ENCODE data around the gene RAET1G.
"Not testable (repeated sequence)": the region's sequence is repeated elsewhere in the genome, so short reads cannot be mapped to it uniquely, and the experiment has no call there.

The RAET1G gene

DNA sequence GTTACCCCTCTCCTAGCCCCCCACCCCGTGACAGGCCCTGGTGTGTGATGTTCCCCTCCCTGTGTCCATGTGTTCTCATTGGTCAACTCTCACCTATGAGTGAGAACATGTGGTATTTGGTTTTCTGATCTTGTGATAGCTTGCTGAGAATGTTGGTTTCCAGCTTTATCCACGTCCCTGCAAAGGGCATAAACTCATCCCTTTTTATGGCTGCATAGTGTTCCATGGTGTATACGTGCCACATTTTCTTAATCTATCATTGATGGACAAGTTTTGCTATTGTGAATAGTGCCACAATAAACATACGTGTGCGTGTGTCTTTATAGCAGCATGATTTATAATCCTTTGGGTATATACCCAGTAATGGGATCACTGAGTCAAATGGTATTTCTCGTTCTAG, 31.1 kb downstream of the RAET1G start:
- DNase-seq, result not testable (repeated sequence)

DNA sequence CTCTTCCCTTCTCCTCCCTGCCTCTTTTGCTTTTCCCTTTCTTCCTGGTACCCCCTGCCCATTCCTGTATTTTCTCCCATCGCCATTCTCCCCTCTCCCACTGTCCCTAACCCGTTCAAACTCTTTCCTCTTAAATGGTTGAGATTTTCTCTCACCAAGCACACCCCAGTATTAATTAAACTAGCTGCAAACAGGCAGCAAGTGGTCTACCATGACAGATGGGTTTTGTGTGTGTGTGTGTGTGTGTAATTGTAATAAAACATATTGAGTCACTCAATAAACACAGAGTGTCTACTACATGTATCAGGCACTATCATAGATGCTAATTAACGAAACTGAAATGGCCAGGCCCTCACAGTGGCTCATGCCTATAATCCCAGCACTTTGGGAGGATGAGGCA, 31.7 kb downstream of the RAET1G start:
- no peak for DNase-seq

DNA sequence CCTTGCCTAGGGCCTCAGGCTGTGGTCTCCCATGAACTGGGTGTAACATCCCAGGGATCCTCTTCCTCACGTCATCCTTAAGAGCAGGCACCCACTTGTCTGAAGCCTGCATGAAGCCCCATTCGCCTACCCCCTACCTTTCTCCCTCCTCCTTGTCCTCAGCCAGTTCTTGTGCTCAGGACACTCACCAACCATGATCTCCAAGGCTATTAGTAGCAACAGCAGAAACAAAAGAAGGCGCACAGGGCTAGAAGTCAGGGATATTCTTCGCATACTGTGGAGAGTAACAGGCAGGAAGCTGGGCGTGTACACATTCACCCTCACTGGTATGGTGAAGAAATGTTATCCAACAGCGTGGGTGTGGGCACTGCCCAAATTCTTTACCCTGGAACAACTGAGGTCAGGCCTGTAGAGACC, 32.3 kb downstream of the RAET1G start:
- no peak for DNase-seq

DNA sequence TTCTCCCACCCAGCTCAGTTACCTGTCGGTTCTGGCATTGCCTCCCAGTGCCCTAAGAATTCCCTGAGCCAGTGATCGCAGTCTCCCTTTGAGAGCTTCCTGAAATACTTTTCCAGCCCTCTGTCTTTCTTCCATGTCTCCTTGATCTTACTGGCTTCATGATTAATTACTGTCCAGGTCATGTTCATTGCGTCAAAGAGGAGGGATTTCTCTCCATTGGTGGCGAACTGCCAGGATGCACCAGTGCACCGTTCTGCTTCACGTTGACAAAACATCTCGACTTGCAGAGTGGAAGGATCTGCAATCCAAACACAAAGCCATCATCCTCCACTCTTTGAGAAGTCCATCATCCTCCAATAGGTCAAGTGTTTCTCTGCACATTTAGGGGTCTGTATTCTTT, 33.6 kb downstream of the RAET1G start:
- DNase-seq, result no peak

DNA sequence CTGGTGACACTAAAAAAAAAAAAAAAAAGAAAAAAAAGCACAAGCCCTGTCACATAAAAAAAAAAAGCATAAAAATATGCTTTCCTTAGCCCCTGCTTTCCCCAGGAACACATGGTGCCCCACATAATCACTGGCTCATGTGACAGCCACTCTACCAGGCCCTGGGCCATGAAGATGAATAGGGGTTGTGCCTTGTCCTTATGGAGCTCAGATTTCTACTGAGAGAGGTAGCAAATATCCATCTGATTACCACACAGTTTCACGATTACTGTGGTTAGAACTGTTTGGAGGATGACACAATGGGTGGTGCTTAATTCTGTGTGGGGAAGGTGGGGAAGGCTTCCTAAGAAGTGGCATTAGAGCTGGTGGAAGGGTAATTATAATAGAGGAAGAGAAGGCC, 34.3 kb downstream of the RAET1G start:
- no peak for DNase-seq

DNA sequence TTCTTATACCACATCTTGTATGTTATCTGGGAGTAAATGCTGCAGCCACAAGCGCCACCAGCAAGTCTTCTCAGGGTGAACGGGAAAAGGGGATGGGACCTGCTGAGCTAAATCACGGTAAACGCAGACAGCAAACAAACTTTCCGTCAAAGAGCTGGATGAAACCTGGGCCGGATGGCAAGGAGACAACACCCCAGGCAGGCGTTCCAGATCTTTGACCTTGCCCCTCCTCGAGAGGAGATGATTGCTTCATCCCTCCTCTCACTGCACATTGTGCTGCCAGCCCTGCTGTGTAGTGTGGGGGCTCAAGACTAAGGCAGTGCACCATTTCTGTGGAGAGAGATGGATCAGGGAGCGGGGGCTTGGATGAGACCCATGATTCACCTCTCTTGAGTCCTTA, 34.8 kb downstream of the RAET1G start:
- no peak for DNase-seq

DNA sequence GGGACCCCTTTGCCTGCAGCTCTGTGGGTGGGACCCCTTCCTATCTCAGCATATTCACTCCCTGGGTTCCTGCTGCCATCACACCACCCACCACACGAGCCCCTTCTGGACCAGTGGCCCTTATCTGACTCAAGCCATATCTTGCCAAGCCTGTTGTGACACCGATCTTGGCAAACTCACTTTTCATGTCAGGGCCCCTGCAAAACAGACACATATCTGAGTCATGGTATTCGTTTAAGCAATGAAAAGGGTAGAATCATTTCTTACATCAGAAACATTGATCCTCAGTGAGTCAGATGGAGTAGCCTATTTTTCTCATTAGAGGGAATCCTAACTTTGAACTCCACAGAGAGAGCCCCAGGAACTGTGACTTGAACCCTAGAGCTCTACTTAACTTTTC, 35.6 kb downstream of the RAET1G start:
- DNase-seq, result no peak

DNA sequence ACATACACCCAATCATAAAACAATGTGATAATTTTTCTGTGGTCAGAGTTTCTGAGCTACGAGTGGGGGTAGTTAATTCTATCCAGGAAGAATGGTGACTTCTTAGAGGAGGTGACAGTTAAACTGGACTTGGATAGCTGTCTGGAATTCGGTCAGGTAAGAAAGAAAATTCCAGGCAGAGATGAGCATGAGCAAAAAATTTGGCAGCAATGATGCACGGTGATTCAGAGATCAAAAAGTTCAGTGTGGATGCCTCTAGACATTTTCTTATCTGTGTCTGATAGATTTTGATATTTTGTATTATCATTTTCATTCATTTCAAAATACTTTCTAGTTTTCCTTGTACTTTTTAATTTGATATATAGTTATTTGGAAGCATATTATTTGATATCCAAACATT, 37.0 kb downstream of the RAET1G start:
- no peak for DNase-seq

DNA sequence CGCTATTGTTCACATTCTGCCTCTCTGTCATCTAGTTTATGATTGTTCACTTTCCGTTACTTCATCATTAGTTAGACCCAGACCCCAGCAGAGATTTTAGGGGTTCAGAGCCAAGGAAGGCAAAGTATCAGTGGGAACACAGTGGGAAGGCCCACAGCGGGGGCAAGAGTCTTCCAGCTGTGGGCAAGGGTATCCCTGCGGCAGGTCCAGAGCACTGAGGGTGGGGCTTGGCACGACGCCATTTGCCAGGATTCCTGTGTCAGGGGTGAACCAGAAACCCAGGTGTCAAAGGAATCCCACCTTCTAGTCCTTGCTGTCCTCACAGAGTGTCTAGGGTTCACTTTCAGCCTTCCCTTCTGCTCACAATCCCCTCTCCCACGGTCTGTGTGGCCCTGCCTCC, 38.3 kb downstream of the RAET1G start:
- DNase-seq, result no peak

DNA sequence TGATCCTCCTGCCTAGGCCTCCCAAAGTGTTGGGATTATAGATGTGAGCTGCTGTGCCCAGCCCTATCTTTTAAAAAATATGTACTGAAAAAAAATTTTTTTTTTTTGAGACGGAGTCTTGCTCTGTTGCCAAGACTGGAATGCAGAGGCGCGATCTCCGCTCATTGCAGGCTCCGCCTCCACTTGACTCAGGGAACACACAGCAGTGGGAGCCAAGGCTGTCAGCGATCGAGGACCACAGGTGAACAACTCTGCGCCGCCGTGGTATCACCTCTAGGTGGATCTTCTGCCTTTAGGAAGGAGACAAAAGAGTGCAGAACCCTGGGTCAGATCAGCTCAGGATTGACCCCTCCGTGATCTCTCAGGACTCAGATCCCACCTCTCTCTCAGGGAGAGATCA, 38.7 kb downstream of the RAET1G start:
- no peak for DNase-seq

DNA sequence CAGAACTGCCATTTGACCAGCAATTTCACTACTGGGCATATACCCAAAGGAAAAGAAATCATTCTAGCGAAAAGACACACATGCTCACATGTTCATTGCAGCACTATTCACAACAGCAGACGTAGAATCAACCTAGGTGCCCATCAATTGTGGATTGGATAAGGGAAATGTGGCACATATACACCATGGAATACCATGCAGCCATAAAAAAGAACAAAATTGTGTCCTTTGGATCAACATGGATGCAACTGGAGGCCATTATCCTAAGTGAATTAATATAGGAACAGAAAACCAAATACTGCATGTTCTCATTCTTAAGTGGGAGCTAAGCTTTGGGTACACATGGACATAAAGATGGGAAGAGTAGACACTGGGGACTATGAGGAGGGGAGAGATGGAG, 41.1 kb downstream of the RAET1G start:
- DNase-seq, result no peak

DNA sequence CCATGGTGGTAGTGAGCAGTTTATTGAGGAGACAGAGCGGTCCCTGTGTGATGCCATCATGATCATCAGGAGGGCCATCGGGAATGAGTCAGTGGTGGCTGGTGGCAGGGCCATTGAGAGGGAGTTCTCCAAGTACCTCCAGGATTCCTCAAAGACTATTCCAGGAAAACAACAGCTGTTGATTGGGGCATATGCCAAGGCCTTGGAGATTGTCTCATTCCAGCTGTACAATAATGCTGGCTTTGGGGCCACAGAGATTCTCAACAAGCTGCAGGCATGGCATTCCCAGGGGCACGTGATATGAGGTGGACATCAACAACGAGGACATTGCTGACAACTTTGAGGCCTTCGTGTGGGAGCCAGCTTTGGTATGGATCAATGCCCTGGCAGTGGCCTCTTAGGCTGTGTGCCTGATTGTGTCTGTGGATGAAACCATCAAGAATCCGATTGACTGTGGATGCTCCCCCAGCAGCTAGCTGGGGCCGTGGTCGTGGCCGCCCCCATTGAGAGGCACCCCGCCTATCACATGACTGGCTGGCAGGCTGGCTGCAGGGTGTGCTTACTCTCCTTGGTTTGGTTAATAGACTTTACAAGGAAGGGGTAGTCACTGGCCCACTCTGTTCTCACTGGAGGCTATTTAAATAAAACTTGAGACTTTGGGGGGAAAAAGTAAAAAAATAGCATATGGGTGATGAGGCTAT, 41.7 kb downstream of the RAET1G start:
- no peak for DNase-seq

DNA sequence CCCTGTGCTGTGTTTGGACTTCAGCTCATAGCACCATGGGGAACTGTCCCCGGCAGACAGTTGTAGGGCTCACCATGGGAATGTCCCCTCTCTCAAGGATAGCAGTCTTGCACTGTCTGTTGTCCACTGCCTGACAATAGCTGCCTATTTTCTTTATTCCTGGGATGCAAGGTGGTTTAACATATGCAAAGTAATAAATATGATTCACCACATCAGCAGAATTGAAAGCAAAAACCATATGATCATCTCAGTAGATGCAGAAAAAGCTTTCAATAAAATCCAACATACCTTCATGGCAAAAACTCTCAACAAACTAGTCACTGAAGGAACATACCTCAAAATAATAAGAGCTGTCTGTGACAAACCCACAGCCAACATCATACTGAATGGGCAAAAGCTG, 45.3 kb downstream of the RAET1G start:
- no peak for DNase-seq

DNA sequence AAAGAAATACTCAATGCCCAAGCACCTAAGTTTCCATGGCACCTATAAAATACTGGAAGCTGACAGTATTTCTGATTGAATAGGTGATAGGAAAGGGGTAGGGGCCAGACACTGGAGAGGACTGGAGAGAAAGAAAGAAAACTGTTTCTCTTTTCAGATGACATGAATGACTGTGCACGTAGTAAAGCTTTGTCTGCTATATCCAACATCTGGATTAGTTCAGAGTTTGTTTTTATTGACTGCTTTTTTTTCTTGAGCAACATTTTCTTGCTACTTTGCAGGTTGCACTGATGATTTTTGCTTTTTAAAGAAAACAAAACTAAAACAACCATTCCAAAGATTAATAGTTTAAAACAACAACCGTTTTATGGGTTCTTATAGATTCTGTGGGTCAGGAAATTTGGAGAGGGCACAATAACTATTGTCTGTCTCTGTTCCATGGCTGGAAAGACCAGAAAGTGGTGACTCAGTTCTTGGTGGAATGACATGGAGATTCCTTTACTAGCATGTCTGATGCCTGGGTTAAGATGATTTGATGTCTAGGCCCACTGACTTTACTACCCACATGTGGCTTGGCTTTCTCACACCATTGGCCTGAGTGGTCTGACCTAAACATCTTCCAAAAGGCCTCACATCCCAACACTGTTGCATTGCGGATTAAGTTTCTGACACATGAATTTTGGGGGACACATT, 46.5 kb downstream of the RAET1G start:
- no peak for DNase-seq

DNA sequence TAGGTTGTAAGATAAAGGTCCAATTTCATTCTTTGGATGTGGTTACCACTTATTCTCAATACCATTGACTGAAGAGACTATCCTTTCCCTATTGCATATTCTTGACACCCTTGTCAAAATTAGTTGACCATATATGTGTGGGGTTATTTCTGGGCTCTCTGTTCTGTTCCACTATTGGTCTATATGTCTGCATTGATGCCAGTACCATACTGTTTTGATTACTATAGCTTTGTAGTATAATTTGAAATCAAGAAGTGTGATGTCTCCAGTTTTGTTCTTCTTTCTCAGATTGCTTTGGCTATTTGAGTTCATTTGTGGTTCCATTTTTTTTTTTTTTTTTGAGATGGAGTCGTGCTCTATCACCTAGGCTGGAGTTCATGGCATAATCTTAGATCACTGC, 50.7 kb downstream of the RAET1G start:
- DNase-seq, result no peak

DNA sequence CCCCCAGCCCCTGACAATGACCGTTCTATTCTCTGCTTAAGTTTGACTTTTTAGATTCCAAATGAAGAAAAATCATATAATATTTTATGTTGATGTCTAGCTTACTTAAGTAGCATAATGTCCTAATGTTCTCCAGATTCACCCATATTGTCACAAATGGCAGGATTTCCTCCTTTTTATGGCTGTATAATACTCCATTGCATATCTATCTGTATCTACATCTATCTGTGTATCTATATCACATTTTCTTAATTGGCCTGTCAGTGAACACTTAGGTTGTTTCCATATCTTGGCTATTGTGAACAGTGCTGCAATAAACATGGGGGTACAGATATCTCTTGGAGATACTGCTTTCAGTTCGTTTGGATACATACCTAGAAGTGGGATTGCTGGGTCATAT, 51.7 kb downstream of the RAET1G start:
- no peak for DNase-seq

DNA sequence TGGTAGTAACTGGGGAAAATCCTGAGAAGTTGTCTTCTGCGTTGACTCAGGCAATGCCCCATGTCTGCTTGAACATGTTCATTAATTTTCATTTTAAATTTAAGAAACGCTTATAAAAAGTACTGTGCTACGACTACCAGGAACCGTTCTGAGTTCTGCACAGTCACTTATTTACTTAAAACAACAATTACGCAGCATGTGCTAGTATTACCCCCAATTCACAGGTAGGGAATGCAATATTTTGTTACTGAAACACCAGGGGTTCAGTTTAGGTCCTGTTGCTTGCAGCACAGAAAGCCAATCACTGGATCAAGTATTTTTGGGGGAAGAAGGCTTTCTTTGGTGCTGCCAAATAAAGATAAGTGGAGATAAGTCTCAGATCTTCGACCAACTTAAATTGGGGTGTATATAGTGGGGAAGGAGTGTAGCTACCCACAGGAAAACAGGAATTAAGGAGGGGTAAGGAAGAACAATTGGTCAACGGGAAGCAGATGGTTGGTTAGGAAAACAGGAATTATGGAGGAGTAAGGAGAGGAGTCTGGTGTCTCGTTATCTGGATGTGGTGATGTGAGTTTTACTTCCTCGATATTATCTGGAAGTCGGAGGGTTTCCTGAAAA, 53.5 kb downstream of the RAET1G start:
- no peak for DNase-seq

DNA sequence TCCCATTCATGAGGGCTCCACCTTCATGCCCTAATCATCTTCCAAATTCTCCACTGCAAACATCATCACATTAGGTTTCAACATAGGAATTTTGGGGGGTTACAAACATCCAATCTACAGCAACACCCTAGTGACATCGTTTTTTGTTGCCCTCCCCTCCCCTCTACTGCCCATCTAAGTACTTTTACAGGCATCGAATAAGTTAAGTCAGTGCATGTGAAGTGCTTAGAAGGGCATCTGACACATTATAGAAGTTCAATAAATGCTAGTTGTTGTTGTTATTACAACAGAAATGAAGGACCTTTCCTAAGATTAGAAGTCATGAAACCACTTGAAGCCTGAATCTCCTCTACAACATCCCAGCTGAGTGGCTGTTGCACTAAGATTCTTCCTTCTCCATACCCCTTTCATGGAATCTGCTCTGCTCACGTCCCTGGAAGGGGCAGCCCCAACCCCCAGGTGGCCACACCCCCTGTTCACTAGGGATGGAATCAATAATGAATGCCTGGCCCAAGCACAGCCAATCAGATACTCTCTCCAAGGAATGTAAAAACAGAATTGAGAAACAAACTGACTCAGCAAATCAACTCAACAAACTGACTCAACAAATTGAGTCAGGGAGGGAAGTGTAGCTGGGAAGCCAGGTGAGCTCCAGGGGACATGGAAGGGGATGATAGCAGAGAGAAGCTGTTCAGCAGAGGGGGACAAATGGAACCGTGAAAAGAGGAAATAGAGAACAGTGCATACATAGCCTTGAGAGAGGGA, 54.9 kb downstream of the RAET1G start:
- DNase-seq, result no peak

Data from T-helper 9 cell (primary cell).